K562 (cell line): ENCODE results near the gene PPP4R1. TPM values are rescaled to one million over a fixed set of nuclear protein-coding genes. Genes with fewer than 3 reads are reported as not detected.

Source experiments
- CCNT2 ChIP-seq: IDR thresholded peaks from 2 replicates; pipeline ENCODE4 v1.6.1; 2011; ENCODE audit warnings: borderline replicate concordance, low read depth, mild to moderate bottlenecking, moderate library complexity, mixed read lengths, low read length; ENCODE audit not compliant: insufficient read length; ENCODE audit errors: extremely low read depth
- CTBP1 ChIP-seq: fragments of 450-650 bp; IDR thresholded peaks from 2 replicates; pipeline ENCODE4 v1.6.1; 2016; ENCODE audit warnings: borderline replicate concordance
- DEAF1 ChIP-seq: fragments of 450-650 bp; formaldehyde crosslinking; IDR thresholded peaks from 2 replicates; pipeline ENCODE4 v1.4.0; 2020; ENCODE audit warnings: mild to moderate bottlenecking, moderate library complexity
- DNMT1 ChIP-seq: fragments of 450-650 bp; IDR thresholded peaks from 2 replicates; pipeline ENCODE4 v1.6.1; 2016; ENCODE audit warnings: antibody characterized with exemption, mild to moderate bottlenecking
- ELF1 ChIP-seq: fragments of 200-800 bp; sonication (Bioruptor generic); IDR thresholded peaks from 2 replicates; pipeline ENCODE4 v1.6.1; 2016; ENCODE audit warnings: missing genetic modification characterization, missing compliant biosample characterization
- ETV1 ChIP-seq: fragments of 450-650 bp; conservative IDR thresholded peaks from 2 replicates; pipeline ENCODE4 v1.6.1; 2016; ENCODE audit warnings: missing genetic modification characterization, control low read depth, low read depth, missing compliant biosample characterization
- HMGXB4 ChIP-seq: sonication (generic); formaldehyde crosslinking; IDR thresholded peaks from 2 replicates; pipeline ENCODE4 v1.8.1; 2023; ENCODE audit warnings: mild to moderate bottlenecking, missing genetic modification reagents
- KAT2B ChIP-seq: IDR thresholded peaks from one replicate; pipeline ENCODE4 v1.6.1; 2012; ENCODE audit warnings: low read depth, mild to moderate bottlenecking, control low read depth, inconsistent platforms, low read length, moderate library complexity
- KLF6 ChIP-seq: fragments of 250-450 bp; sonication (Bioruptor Pico); IDR thresholded peaks from 2 replicates; pipeline ENCODE4 v1.4.0; 2020; ENCODE audit warnings: mild to moderate bottlenecking, moderate library complexity, borderline replicate concordance
- MTF1 ChIP-seq: fragments of 250-450 bp; sonication (Bioruptor Pico); IDR thresholded peaks from 2 replicates; pipeline ENCODE4 v1.9.0; 2021; ENCODE audit warnings: moderate library complexity, mild to moderate bottlenecking, inconsistent platforms, borderline replicate concordance
- MYBL2 ChIP-seq, 2 experiments: fragments of 450-650 bp in 1 of 2; sonication (generic) in 1 of 2; formaldehyde crosslinking in 1 of 2; IDR thresholded peaks; 2 replicates each; pipeline versions ENCODE4 v1.6.1 to v1.8.1; 2017 to 2022; ENCODE audit warnings: borderline replicate concordance in 1 of 2, inconsistent platforms in 1 of 2, low read depth in 1 of 2, mild to moderate bottlenecking in 1 of 2, missing genetic modification reagents in 1 of 2, moderate library complexity in 1 of 2
- NBN ChIP-seq: fragments of 450-650 bp; IDR thresholded peaks from 2 replicates; pipeline ENCODE4 v1.6.1; 2016; ENCODE audit warnings: low read depth, mild to moderate bottlenecking
- NR1H2 ChIP-seq: sonication (generic); formaldehyde crosslinking; IDR thresholded peaks from 2 replicates; pipeline ENCODE4 v1.4.0; 2020; ENCODE audit warnings: mild to moderate bottlenecking, missing genetic modification reagents
- POLR2AphosphoS2 ChIP-seq: IDR thresholded peaks from 2 replicates; pipeline ENCODE4 v1.6.1; 2012; ENCODE audit warnings: low read length, improper control_type of control experiment
- SIN3B ChIP-seq: fragments of 450-650 bp; IDR thresholded peaks from 2 replicates; pipeline ENCODE4 v1.6.1; 2017; ENCODE audit warnings: low read depth, mild to moderate bottlenecking, moderate library complexity
- SMAD1 ChIP-seq: fragments of 150-350 bp; IDR thresholded peaks from 2 replicates; pipeline ENCODE4 v1.6.1; 2014; ENCODE audit warnings: low read length, low read depth; ENCODE audit not compliant: partially characterized antibody
- SP2 ChIP-seq: IDR thresholded peaks from 2 replicates; pipeline ENCODE4 v1.6.1; 2011; ENCODE audit warnings: mild to moderate bottlenecking, low read depth, low read length, moderate library complexity; ENCODE audit not compliant: poor library complexity, severe bottlenecking; ENCODE audit errors: extremely low read depth
- ZBTB2 ChIP-seq: fragments of 450-650 bp; IDR thresholded peaks from 2 replicates; pipeline ENCODE4 v1.6.1; 2016; ENCODE audit warnings: antibody characterized with exemption
- ZNF3 ChIP-seq: fragments of 250-450 bp; sonication (Bioruptor Pico); IDR thresholded peaks from 2 replicates; pipeline ENCODE4 v1.5.0; 2021; ENCODE audit warnings: mild to moderate bottlenecking, moderate library complexity
- ZNF592 ChIP-seq: fragments of 450-650 bp; IDR thresholded peaks from 2 replicates; pipeline ENCODE4 v1.6.1; 2017; ENCODE audit warnings: antibody characterized with exemption, mild to moderate bottlenecking
- polyA plus RNA-seq, 8 experiments: library from polyadenylated mRNA; depleted of rRNA in 4 of 8; stranded (reverse) in 5 of 8; unstranded in 3 of 8; fragments of >200 nt; fragmentation: Nextera tagmentation in 2 of 8; fragmentation: Illumina TruSeq in 1 of 8; extraction: Ambion mirVana in 2 of 8; extraction: Trizol in 1 of 8; gene quantifications; 2 replicates each; pipeline versions ENCODE4 v1.2.1 to v1.2.3, GENCODE V29; 2011 to 2014; ENCODE audit warnings: inconsistent platforms in 1 of 8, missing spikeins in 1 of 8
- total RNA-seq, 7 experiments: library from RNA; depleted of rRNA in 6 of 7; stranded (reverse); fragments of >200 nt in 6 of 7; fragmentation: Illumina TruSeq in 2 of 7; extraction: Trizol in 2 of 7; gene quantifications; 2 replicates each; pipeline versions ENCODE4 v1.2.1 to v1.2.3, GENCODE V29; 2011 to 2021; ENCODE audit warnings: low replicate concordance in 1 of 7

PPP4R1 gene
- total and polyA plus RNA-seq, 9 of the 15 experiments (the other 6 are each of a cell fraction or from before 2014, with no cell fraction given): 23.5 to 136 (median 84.5) TPM

- TF ChIP-seq ZBTB2 (peak; percentile 53; the same call in 1 of the 2 replicates), DNMT1 (0 out of 2 replicates have a peak, but pooled peaks have one; percentile 25), NR1H2 (CRISPR knock-in tag) (no peak), NBN (peak; percentile 32; the same call in 1 of the 2 replicates), HMGXB4 (CRISPR knock-in tag) (no peak), KLF6 (CRISPR knock-in tag) (no peak), MYBL2 (IDR thresholded peaks at IDR 0.05; ENCODE audit: low read depth) (no peak), MYBL2 (CRISPR knock-in tag; IDR thresholded peaks at IDR 0.05; ENCODE audit: borderline replicate concordance) (no peak), DEAF1 (CRISPR knock-in tag) (no peak), ETV1 (tag) (peak; percentile 83), SMAD1 (no peak), MTF1 (CRISPR knock-in tag) (no peak), ZNF592 (peak; percentile 39; the same call in 1 of the 2 replicates), SIN3B (no peak), SP2 (no peak), ELF1 (tag) (no peak), POLR2AphosphoS2 (no peak), CTBP1 (no peak), KAT2B (no peak), ZNF3 (CRISPR knock-in tag) (no peak), CCNT2 (peak; percentile 10)
These were observed 5.2 kb downstream of the PPP4R1 start (continued) for GRCh38 chr18:9609190-9609589.
